ENCODE results near the gene TMEM62.

The TMEM62 gene

DNA sequence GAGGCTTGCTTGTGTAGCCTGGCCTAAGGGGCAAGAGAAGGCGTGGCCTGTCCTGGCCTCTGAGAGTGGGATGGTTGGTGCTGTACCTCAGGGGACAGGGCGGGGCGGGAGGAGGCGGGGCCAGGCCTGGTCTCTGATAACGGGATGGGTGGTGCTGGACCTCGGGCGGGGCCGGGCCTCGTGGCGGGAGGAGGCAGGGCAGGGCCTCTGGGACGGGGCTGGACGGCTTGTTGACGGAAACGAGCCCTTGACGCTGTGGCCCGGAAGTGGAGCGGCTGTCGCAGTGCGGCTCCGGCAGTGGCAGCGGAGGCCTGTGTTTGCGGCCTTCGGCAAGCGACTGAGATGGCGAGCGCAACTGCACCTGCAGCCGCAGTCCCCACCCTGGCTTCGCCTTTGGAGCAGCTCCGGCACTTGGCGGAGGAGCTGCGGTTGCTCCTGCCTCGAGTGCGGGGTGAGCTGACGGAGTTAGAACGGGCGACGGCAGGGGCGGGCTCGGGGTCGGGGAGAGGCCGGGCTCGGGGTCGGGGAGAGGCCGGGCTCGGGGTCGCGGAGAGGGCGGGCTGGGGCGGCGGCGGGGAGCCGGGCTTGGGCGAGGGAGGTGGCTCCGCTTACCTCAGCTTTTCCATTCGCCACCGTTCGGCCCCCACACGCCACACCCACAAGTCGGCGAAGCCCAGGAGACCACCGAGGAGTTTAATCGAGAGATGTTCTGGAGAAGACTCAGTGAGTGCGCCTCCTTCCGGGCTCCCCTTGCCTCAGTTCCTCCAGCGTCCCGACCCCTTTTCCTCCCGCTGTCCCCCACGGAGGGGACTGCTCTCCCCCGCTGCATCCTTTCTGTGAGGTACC lies 52.0 kb downstream of the TMEM62 start, which contains the start of gene CCNDBP1:
TSS of gene CCNDBP1 (plus strand) at position 247 of the 846 bp plus-strand sequence. CDS start at position 343, 96 bp downstream.
- in situ Hi-C loops (cut with MboI; ENCODE audit: low sequenced_read_pairs, unreplicated experiment) = no loop called here
- peak; percentile 99 for DNase-seq (ENCODE audit: low spot score)
- TF ChIP-seq, protein P1, sequence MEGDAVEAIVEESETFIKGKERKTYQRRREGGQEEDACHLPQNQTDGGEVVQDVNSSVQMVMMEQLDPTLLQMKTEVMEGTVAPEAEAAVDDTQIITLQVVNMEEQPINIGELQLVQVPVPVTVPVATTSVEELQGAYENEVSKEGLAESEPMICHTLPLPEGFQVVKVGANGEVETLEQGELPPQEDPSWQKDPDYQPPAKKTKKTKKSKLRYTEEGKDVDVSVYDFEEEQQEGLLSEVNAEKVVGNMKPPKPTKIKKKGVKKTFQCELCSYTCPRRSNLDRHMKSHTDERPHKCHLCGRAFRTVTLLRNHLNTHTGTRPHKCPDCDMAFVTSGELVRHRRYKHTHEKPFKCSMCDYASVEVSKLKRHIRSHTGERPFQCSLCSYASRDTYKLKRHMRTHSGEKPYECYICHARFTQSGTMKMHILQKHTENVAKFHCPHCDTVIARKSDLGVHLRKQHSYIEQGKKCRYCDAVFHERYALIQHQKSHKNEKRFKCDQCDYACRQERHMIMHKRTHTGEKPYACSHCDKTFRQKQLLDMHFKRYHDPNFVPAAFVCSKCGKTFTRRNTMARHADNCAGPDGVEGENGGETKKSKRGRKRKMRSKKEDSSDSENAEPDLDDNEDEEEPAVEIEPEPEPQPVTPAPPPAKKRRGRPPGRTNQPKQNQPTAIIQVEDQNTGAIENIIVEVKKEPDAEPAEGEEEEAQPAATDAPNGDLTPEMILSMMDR (IDR thresholded peaks at IDR 0.05; ENCODE audit: borderline replicate concordance, control extremely low read depth, extremely low read depth, insufficient read depth, missing control alignments) = no peak

DNA sequence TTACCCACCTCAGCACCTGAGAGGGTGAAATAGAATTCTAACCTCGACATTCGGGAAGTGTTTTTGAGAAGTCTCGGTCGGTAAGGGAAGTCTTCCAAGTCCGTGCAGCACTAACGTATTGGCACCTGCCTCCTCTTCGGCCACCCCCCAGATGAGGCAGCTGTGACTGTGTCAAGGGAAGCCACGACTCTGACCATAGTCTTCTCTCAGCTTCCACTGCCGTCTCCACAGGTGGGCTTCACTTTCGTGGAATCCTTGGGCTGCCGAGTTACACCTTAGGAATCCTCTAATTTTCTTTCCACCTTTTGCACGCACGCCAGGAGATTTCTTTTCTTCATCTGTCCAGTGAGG lies 52.6 kb downstream of the TMEM62 start:
- in situ Hi-C loops (cut with MboI; ENCODE audit: low sequenced_read_pairs, unreplicated experiment) = no loop called here
- TF ChIP-seq, protein P1 (IDR thresholded peaks at IDR 0.05; ENCODE audit: borderline replicate concordance, control extremely low read depth, extremely low read depth, insufficient read depth, missing control alignments) = no peak
- peak; percentile 57 for DNase-seq (ENCODE audit: low spot score)

DNA sequence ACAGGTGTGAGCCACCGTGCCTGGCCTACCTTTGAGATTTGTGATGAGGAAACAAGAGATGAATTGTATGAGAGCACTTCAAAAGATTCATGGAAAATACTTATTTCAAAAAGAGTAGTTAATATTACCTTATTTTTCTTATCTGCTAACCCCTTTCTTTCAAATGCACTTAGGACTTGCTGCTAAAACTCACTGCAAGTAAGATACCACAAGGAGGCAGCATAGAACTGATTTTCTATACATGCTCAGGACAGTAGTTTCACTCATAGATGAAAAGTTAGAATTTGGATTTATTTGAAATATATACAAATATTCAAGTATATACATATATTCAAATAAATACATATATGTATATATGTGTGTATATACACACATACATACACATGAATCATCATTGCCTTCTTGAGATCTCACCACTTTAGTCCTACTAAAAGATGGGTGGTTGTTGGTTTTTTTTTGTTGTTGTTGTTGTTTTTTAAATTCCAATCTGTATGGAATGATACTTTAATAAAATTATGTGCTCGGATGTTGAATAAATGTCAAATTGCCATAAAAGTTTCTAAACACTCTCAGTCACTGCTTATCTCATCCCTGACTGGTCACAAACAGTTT lies 54.3 kb downstream of the TMEM62 start:
- in situ Hi-C loops (cut with MboI; ENCODE audit: low sequenced_read_pairs, unreplicated experiment) = no loop called here

DNA sequence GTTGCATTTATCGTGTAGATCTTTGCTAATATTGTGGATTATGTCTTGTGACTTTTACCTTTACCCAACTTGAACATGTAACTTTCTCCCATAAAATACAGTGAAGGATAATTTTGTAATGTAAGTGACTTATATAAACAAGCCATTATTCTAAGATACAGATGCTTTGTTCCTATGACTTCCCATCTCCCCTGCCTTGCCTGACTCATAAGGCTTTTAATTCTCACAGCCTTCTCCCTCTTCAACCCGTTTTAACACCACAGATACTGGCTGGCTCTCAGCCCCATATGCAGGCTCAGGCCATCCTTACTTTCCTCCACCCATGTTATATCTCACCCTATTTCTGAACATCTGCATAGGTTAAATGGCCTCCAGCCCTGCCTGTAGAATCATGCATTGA lies 55.9 kb downstream of the TMEM62 start:
- DNase-seq (ENCODE audit: low spot score) = no peak
- in situ Hi-C loops (cut with MboI; ENCODE audit: low sequenced_read_pairs, unreplicated experiment) = no loop called here
- TF ChIP-seq, protein P1 (IDR thresholded peaks at IDR 0.05; ENCODE audit: borderline replicate concordance, control extremely low read depth, extremely low read depth, insufficient read depth, missing control alignments) = no peak

More for the DNA sequence above, 54.3 kb downstream of the TMEM62 start:
- TF ChIP-seq, protein P1 (IDR thresholded peaks at IDR 0.05; ENCODE audit: borderline replicate concordance, control extremely low read depth, extremely low read depth, insufficient read depth, missing control alignments) = peak; percentile 47
- DNase-seq (ENCODE audit: low spot score) = no peak

DNA sequence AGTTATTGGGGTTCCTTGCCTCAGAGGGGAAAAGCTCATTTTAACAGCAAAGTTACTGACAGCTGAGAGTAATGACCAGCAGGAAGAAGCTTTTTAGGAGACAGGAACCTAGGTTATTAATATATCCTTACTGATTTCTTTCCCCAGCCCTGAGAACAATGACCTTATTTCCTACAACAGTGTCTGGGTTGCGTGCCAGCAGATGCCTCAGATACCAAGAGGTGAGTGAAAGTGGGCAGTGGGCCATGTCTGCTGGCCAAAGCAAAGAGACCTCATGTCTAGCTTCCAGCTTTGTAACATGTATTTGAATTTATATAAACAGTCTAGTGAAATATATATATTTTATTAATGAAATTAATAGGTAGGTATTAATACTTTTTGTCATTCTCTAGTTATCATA lies 56.8 kb downstream of the TMEM62 start:
- DNase-seq (ENCODE audit: low spot score) = no peak
- TF ChIP-seq, protein P1 (IDR thresholded peaks at IDR 0.05; ENCODE audit: borderline replicate concordance, control extremely low read depth, extremely low read depth, insufficient read depth, missing control alignments) = no peak
- in situ Hi-C loops (cut with MboI; ENCODE audit: low sequenced_read_pairs, unreplicated experiment) = no loop called here

DNA sequence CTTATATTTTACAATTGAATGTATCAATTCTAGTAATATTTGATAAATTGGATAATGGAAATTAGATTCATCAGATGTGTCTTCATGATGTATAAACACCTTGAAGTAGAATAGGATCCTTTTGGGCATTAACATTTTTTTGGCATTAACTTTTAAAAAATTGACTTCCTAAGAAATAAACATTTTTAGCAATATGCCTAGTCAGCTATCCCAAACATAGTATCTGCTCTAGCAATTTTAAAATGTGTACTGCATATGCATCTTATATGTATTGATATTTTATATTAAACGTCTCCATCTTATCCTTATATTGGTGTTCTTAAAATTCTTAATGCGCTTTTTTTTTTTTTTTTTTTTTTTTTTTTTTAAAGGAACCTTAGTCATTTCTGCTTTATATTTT lies 60.3 kb downstream of the TMEM62 start:
- in situ Hi-C loops (cut with MboI; ENCODE audit: low sequenced_read_pairs, unreplicated experiment) = no loop called here
- TF ChIP-seq, protein P1 (IDR thresholded peaks at IDR 0.05; ENCODE audit: borderline replicate concordance, control extremely low read depth, extremely low read depth, insufficient read depth, missing control alignments) = no peak
- no peak for DNase-seq (ENCODE audit: low spot score)
